H1 (cell line): ENCODE measurements around the gene EVI5. TPM values are rescaled to one million over a fixed set of nuclear protein-coding genes. Genes with fewer than 3 reads are reported as not detected.

Experiments used
- CTCF ChIA-PET: fragments of 300-600 bp; sonication (Branson Sonifier 250); formaldehyde crosslinking; loops from one replicate; lab custom pipeline; 2021; ENCODE audit not compliant: partially characterized antibody; lab: Charles Lee
- POLR2A ChIA-PET: fragments of 300-600 bp; sonication (Branson Sonifier 250); formaldehyde crosslinking; loops from one replicate; lab custom pipeline; 2021; ENCODE audit warnings: inconsistent platforms; ENCODE audit not compliant: partially characterized antibody; lab: Charles Lee
- DNase-seq, 2 experiments: peaks; one replicate each; pipeline versions ENCODE4 v3.0.0 to v3.0.0-alpha.2; 2010 to 2022; ENCODE audit warnings: low spot score in 2 of 2, low read depth in 1 of 2, mixed read lengths in 1 of 2
- FAIRE-seq: peaks from 2 replicates; lab custom pipeline; 2011; peaks lifted over from hg19 to GRCh38; lab: Jason Lieb, UNC
- H2AFZ ChIP-seq: 2 replicates; pipeline ENCODE4 v1.8.1; 2012; ENCODE audit warnings: low read length, inconsistent platforms
- H2AK5ac ChIP-seq: 2 replicates; pipeline ENCODE4 v1.6.1; 2013; ENCODE audit warnings: low read depth, low read length
- H2BK120ac ChIP-seq: replicated peaks from 2 replicates; pipeline ENCODE3; 2013; ENCODE audit warnings: low read depth, low read length, inconsistent platforms
- H2BK12ac ChIP-seq: 2 replicates; pipeline ENCODE4 v1.6.1; 2013; ENCODE audit warnings: low read depth, low read length
- H2BK15ac ChIP-seq: 2 replicates; pipeline ENCODE4 v1.6.1; 2013; ENCODE audit warnings: low read length
- H2BK20ac ChIP-seq: 2 replicates; pipeline ENCODE4 v1.6.1; 2013; ENCODE audit warnings: low read length
- H2BK5ac ChIP-seq: 2 replicates; pipeline ENCODE4 v1.6.1; 2013; ENCODE audit warnings: low read depth, low read length
- H3K14ac ChIP-seq: 2 replicates; pipeline ENCODE4 v1.6.1; 2013; ENCODE audit warnings: inconsistent platforms; ENCODE audit not compliant: insufficient read length
- H3K18ac ChIP-seq: 2 replicates; pipeline ENCODE4 v1.6.1; 2013; ENCODE audit warnings: low read length; ENCODE audit errors: extremely low read depth
- H3K23ac ChIP-seq: 2 replicates; pipeline ENCODE4 v1.6.1; 2013; ENCODE audit warnings: inconsistent platforms; ENCODE audit not compliant: insufficient read length
- H3K23me2 ChIP-seq: 2 replicates; pipeline ENCODE4 v1.6.1; 2013; ENCODE audit warnings: low read depth, low read length
- H3K27ac ChIP-seq: 2 replicates; pipeline ENCODE4 v1.6.1; 2011; ENCODE audit warnings: low read depth, low read length, inconsistent platforms
- H3K27me3 ChIP-seq, 4 experiments: replicated peaks in 1 of 4; 1 replicate in 1 of 4; 2 replicates in 3 of 4; pipeline versions ENCODE4 v1.6.1 to v1.8.1; 2011 to 2013; ENCODE audit warnings: low read length in 3 of 4, mild to moderate bottlenecking in 3 of 4, inconsistent platforms in 2 of 4, mixed read lengths in 2 of 4, moderate library complexity in 1 of 4; ENCODE audit not compliant: control insufficient read depth in 3 of 4, insufficient read depth in 3 of 4; ENCODE audit errors: extremely low read depth in 1 of 4
- H3K36me3 ChIP-seq, 4 experiments: 2 replicates each; pipeline versions ENCODE4 v1.6.1 to v1.8.1; 2011 to 2013; ENCODE audit warnings: mild to moderate bottlenecking in 4 of 4, low read length in 3 of 4, moderate library complexity in 2 of 4, control low read depth in 1 of 4, inconsistent platforms in 1 of 4; ENCODE audit not compliant: insufficient read depth in 4 of 4, control insufficient read depth in 2 of 4
- H3K4ac ChIP-seq: replicated peaks from 2 replicates; pipeline ENCODE3; 2013; ENCODE audit warnings: low read length, low read depth, mixed read lengths, inconsistent platforms; ENCODE audit not compliant: insufficient read length
- H3K4me1 ChIP-seq, 4 experiments: replicated peaks in 1 of 4; 1 replicate in 1 of 4; 2 replicates in 3 of 4; pipeline versions ENCODE4 v1.6.1 to v1.8.1; 2011 to 2013; ENCODE audit warnings: low read length in 3 of 4, inconsistent platforms in 2 of 4, mixed read lengths in 1 of 4; ENCODE audit not compliant: insufficient read depth in 4 of 4, control insufficient read depth in 3 of 4
- H3K4me2 ChIP-seq, 2 experiments: 2 replicates each; pipeline versions ENCODE4 v1.6.1 to v1.8.1; 2011 to 2013; ENCODE audit warnings: low read depth in 2 of 2, low read length in 2 of 2, control low read depth in 1 of 2, inconsistent platforms in 1 of 2, mild to moderate bottlenecking in 1 of 2; ENCODE audit not compliant: insufficient read depth in 1 of 2
- H3K4me3 ChIP-seq, 4 experiments: fragments of 200-600, 300-600 bp in 1 of 4; sonication (generic), shearing (Covaris generic), sonication (Bioruptor Twin) in 1 of 4; 2 replicates each; pipeline versions ENCODE4 v1.5.1 to v1.8.1; 2011 to 2016; ENCODE audit warnings: low read length in 4 of 4, low read depth in 3 of 4, control low read depth in 2 of 4, inconsistent platforms in 2 of 4, mild to moderate bottlenecking in 2 of 4, mixed read lengths in 1 of 4, moderate library complexity in 1 of 4; ENCODE audit not compliant: insufficient read depth in 2 of 4; ENCODE audit errors: extremely low read depth in 1 of 4
- H3K56ac ChIP-seq: replicated peaks from 2 replicates; pipeline ENCODE3; 2013; ENCODE audit warnings: low read depth, mild to moderate bottlenecking, mixed read lengths, low read length, inconsistent platforms; ENCODE audit not compliant: insufficient read length
- H3K79me1 ChIP-seq: 2 replicates; pipeline ENCODE4 v1.6.1; 2013; ENCODE audit warnings: low read depth, low read length, control low read depth
- H3K79me2 ChIP-seq, 2 experiments: 2 replicates each; pipeline versions ENCODE4 v1.6.1 to v1.8.1; 2012 to 2013; ENCODE audit warnings: low read length in 2 of 2, mild to moderate bottlenecking in 2 of 2, inconsistent platforms in 1 of 2; ENCODE audit not compliant: insufficient read depth in 2 of 2, control insufficient read depth in 1 of 2
- H3K9ac ChIP-seq, 4 experiments: replicated peaks in 1 of 4; 1 replicate in 1 of 4; 2 replicates in 3 of 4; pipeline versions ENCODE4 v1.6.1 to v1.8.1; 2011 to 2013; ENCODE audit warnings: low read depth in 3 of 4, low read length in 3 of 4, control low read depth in 2 of 4, mild to moderate bottlenecking in 2 of 4, moderate library complexity in 2 of 4, inconsistent platforms in 1 of 4; ENCODE audit errors: extremely low read depth in 1 of 4
- H3K9me3 ChIP-seq, 2 experiments: 2 replicates each; pipeline versions ENCODE4 v1.6.1 to v1.8.1; 2012 to 2013; ENCODE audit warnings: mild to moderate bottlenecking in 2 of 2, moderate library complexity in 2 of 2, control low read depth in 1 of 2, inconsistent platforms in 1 of 2, low read depth in 1 of 2, low read length in 1 of 2, mixed read lengths in 1 of 2; ENCODE audit not compliant: insufficient read depth in 2 of 2
- H4K20me1 ChIP-seq, 2 experiments: replicated peaks in 1 of 2; 2 replicates each; pipeline versions ENCODE3 to v1.8.1; 2011 to 2013; ENCODE audit warnings: inconsistent platforms in 2 of 2, low read length in 2 of 2, mild to moderate bottlenecking in 1 of 2; ENCODE audit not compliant: insufficient read depth in 2 of 2, control insufficient read depth in 1 of 2
- H4K5ac ChIP-seq: 2 replicates; pipeline ENCODE4 v1.6.1; 2013; ENCODE audit warnings: low read length, low read depth, mixed read lengths, inconsistent platforms; ENCODE audit not compliant: insufficient read length
- H4K8ac ChIP-seq: 2 replicates; pipeline ENCODE4 v1.8.0; 2013; ENCODE audit warnings: mild to moderate bottlenecking, moderate library complexity, low read length, inconsistent platforms; ENCODE audit not compliant: insufficient read depth; ENCODE audit errors: extremely low read depth
- H4K91ac ChIP-seq: replicated peaks from 2 replicates; pipeline ENCODE3; 2013; ENCODE audit warnings: low read length, mixed read lengths, inconsistent platforms; ENCODE audit not compliant: insufficient read length
- RFX5 ChIP-seq: IDR thresholded peaks from 2 replicates; pipeline ENCODE4 v1.6.1; 2011; ENCODE audit warnings: low read depth, low read length, improper control_type of control experiment, borderline replicate concordance
- SP2 ChIP-seq: IDR thresholded peaks from 2 replicates; pipeline ENCODE4 v1.6.1; 2012; ENCODE audit warnings: mild to moderate bottlenecking, low read length, inconsistent platforms
- TBP ChIP-seq: IDR thresholded peaks from 2 replicates; pipeline ENCODE4 v1.6.1; 2011; ENCODE audit warnings: low read depth, low read length, improper control_type of control experiment
- WGBS, 2 experiments: shearing (Covaris generic) in 1 of 2; methylation state at CpG; one replicate each; pipeline versions ENCODE4 v1.1.6 to v1.1.7; 2013 to 2015; ENCODE audit warnings: low lambda C conversion rate in 2 of 2, mixed read lengths in 2 of 2, inconsistent platforms in 1 of 2, low coverage in 1 of 2, missing lambda C conversion rate in 1 of 2; ENCODE audit not compliant: insufficient replicate concordance in 2 of 2, insufficient coverage in 1 of 2, insufficient read length in 1 of 2; ENCODE audit errors: extremely low coverage in 1 of 2, missing lambda C conversion rate in 1 of 2; 5-methylcytosine and 5-hydroxymethylcytosine counted together
- polyA plus RNA-seq, 7 experiments: library from polyadenylated mRNA; depleted of rRNA in 3 of 7; stranded (reverse) in 5 of 7; unstranded in 2 of 7; fragments of >200 nt in 5 of 7; fragments of 200-250 nt in 2 of 7; gene quantifications; 1 replicate in 5 of 7; 2 replicates in 1 of 7; 4 replicates in 1 of 7; pipeline versions ENCODE4 v1.2.1 to v1.2.3, GENCODE V29; 2011 to 2013; ENCODE audit warnings: missing spikeins in 2 of 7, mixed read lengths in 2 of 7
- total RNA-seq: library from RNA; stranded (reverse); fragmentation: NEBNext Ultra II Directional; extraction: Animal tissue kit (Norgen Biotek cat#: 25700); gene quantifications from 2 replicates; pipeline ENCODE4 v1.2.1, GENCODE V29; 2021

Gene EVI5
- total and polyA plus RNA-seq, 2 of the 8 experiments (the other 6 are each of a cell fraction or from before 2014, with no cell fraction given): 1.7 to 13.7 TPM

DNA sequence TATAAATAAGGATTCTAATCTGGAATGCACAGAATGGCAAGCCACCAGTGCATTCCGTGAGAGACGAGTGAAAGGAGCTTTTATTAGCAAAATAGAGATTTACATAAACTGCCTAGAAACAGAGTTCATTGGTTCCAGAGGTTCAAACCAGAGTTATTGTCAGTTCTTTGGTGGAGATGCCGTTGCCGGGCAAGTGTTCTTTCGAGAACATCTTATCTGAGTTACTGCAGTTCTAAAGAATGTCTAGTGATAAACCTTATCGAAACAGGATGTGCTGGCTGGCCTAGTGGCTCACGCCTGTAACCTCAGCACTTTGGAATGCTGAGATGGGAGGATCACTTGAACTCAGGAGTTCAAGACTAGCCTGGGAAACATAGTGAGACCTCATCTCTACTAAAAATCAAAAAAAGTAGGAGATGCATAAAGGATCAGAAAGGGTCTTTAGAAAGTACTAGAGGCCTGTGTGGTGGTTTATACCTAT lies 19.9 kb upstream of the EVI5 start:
- no peak overlapping the region for H4K5ac ChIP-seq
- H3K36me3 ChIP-seq: no peaks in the 10 kb centered on the region
- peak; percentile 90 for TF ChIP-seq RFX5
- TF ChIP-seq TBP: 0 out of 2 replicates have a peak, but pooled peaks have one; percentile 17
- TF ChIP-seq SP2: no peak
- H3K27me3 ChIP-seq: no peaks in the 10 kb centered on the region
- no peak overlapping the region for H4K8ac ChIP-seq
- H3K56ac ChIP-seq: no peak overlapping the region
- H3K27ac ChIP-seq: no peak overlapping the region
- H4K20me1 ChIP-seq: no peaks in the 10 kb centered on the region
- no peak overlapping the region for H2BK5ac ChIP-seq
- H3K18ac ChIP-seq: no peak overlapping the region
- no peak overlapping the region for H2BK12ac ChIP-seq
- WGBS, 2 experiments: 83% methylated on average over 7 of the region's 7 CpGs; no CpG with 5 or more reads in 1 of the 2 experiments
- CTCF ChIA-PET: interaction anchor here (0.7 to 1.6 kb wide), 3 partner anchors 11 to 56 kb away, joined by 3 to 4 read pairs (median 4); no protein-coding TSS in a partner anchor
- no peaks in the 10 kb centered on the region for H3K23me2 ChIP-seq
- H3K14ac ChIP-seq: no peak overlapping the region
- no peak overlapping the region for H4K91ac ChIP-seq
- no peaks in the 10 kb centered on the region for H3K79me2 ChIP-seq
- H2BK20ac ChIP-seq: no peak overlapping the region
- POLR2A ChIA-PET: interaction anchor here (0.8 to 1.9 kb wide), 5 partner anchors 9 to 30 kb away, joined by 3 to 8 read pairs (median 3); partner anchors contain the start of gene RPL5
- no peaks in the 10 kb centered on the region for H3K79me1 ChIP-seq
- no peak overlapping the region for H3K4me3 ChIP-seq
- H3K23ac ChIP-seq: no peak overlapping the region
- no peak overlapping the region for H3K4ac ChIP-seq
- H3K4me2 ChIP-seq: no peak overlapping the region
- H2BK120ac ChIP-seq: no peak overlapping the region
- DNase-seq (no peak), FAIRE-seq (no peak)
- no peaks in the 10 kb centered on the region for H3K9me3 ChIP-seq
- H2AFZ ChIP-seq: peak overlapping the region; percentile 1; the same call in 1 of the 2 replicates
- H2AK5ac ChIP-seq: no peak overlapping the region
- H2BK15ac ChIP-seq: no peak overlapping the region
- no peaks in the 10 kb centered on the region for H3K4me1 ChIP-seq
- H3K9ac ChIP-seq: no peak overlapping the region
